Measurements from ENCODE around the gene FXYD5. TPM values are rescaled to one million over a fixed set of nuclear protein-coding genes. Genes with fewer than 3 reads are reported as not detected.

FXYD5 gene
- total and polyA plus RNA-seq, 2 donors from 2014 or later = 41.9 to 84.5 TPM

DNA sequence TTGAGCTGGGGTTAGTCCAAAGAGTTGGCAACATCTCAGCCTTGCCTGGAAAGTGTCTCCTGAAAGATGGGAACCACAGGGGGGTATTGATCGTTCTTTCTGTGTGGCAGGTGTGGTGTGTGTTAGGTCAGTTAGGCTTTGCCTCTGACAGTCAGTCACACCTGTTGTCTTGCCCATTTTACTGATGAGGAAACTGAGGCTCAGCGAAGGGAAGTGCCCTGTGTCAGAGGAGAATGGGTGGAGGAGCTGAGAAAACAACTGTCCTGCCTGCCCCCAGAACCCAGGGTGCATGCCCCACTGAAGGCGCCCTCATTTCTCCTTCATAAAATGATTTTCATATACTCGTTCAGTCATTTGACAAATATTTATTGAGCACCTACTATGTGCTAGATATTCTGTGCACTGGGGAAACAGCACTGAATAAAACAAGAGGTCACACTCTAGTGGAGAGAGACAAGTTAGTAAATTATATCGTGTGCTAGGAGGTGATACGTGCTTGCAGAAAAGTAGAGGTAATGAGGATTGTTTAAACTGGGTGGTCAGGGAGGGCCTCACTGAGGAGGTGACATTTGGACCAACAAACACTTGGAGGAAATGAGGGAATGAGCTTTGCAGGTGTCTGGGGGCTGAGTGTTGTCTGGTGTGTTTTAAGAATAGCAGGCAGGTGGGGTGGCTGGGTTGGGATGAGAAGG is 1.6 kb downstream of the FXYD5 start:
- TF ChIP-seq, protein P1, sequence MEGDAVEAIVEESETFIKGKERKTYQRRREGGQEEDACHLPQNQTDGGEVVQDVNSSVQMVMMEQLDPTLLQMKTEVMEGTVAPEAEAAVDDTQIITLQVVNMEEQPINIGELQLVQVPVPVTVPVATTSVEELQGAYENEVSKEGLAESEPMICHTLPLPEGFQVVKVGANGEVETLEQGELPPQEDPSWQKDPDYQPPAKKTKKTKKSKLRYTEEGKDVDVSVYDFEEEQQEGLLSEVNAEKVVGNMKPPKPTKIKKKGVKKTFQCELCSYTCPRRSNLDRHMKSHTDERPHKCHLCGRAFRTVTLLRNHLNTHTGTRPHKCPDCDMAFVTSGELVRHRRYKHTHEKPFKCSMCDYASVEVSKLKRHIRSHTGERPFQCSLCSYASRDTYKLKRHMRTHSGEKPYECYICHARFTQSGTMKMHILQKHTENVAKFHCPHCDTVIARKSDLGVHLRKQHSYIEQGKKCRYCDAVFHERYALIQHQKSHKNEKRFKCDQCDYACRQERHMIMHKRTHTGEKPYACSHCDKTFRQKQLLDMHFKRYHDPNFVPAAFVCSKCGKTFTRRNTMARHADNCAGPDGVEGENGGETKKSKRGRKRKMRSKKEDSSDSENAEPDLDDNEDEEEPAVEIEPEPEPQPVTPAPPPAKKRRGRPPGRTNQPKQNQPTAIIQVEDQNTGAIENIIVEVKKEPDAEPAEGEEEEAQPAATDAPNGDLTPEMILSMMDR (IDR thresholded peaks at IDR 0.05; ENCODE audit: borderline replicate concordance, extremely low read depth, insufficient read depth) = no peak
- intact Hi-C loops (cut with DNase I) = no loop called here
- Histone ChIP-seq H3K27me3 (ENCODE audit: control insufficient read depth, insufficient read depth, low read length) (peaks cover 12% of the 10 kb centered on the region), H3K36me3 (ENCODE audit: control insufficient read depth in 2 of 3, insufficient read depth in 3 of 3, low read length in 3 of 3) (no peaks in the 10 kb centered on the region), H3K27ac (ENCODE audit: low read depth in 2 of 2, low read length in 2 of 2) (no peak overlapping the region), H3K9me3 (ENCODE audit: control insufficient read depth in 2 of 3, insufficient read depth in 1 of 3, low read length in 3 of 3) (no peaks in the 10 kb centered on the region), H3K4me3 (ENCODE audit: low read length in 3 of 3) (peak overlapping the region in 1 of 3 donors; percentile 44), H3K9ac (ENCODE audit: low read length in 3 of 3) (no peak overlapping the region), H3K4me1 (ENCODE audit: control insufficient read depth in 2 of 3, insufficient read depth in 2 of 3, low read depth in 1 of 3, low read length in 3 of 3) (peaks cover 0 to 2% (median 0%) of the 10 kb centered on the region in 3 donors)
- FAIRE-seq (no peak), DNase-seq (no peak)

DNA sequence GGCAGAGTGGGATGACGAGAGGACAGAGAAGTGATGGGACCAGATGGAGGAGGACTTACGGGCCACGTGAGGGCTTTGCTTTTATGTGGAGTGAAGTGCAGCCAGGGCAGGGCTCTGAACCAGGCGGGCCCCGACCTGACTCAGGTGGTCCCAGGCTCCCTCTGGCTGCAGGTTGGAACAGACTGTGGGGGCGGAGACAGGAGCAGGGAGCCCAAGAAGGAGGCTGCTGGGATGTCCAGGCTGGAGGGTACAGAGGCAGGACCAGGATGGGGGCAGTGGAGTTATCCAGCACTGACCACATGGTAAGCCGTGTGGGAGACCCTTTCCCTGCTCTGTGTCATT is 2.1 kb downstream of the FXYD5 start:
- TF ChIP-seq, protein P1 (IDR thresholded peaks at IDR 0.05; ENCODE audit: borderline replicate concordance, extremely low read depth, insufficient read depth) = no peak
- no peak for FAIRE-seq
- H3K27ac ChIP-seq (ENCODE audit: low read depth in 2 of 2, low read length in 2 of 2) = no peak overlapping the region
- H3K4me3 ChIP-seq (ENCODE audit: low read length in 3 of 3) = no peak overlapping the region
- peaks cover 0 to 2% (median 0%) of the 10 kb centered on the region in 3 donors for H3K4me1 ChIP-seq (ENCODE audit: control insufficient read depth in 2 of 3, insufficient read depth in 2 of 3, low read depth in 1 of 3, low read length in 3 of 3)
- DNase-seq = no peak
- no peaks in the 10 kb centered on the region for H3K36me3 ChIP-seq (ENCODE audit: control insufficient read depth in 2 of 3, insufficient read depth in 3 of 3, low read length in 3 of 3)
- peaks cover 12% of the 10 kb centered on the region for H3K27me3 ChIP-seq (ENCODE audit: control insufficient read depth, insufficient read depth, low read length)
- H3K9me3 ChIP-seq (ENCODE audit: control insufficient read depth in 2 of 3, insufficient read depth in 1 of 3, low read length in 3 of 3) = no peaks in the 10 kb centered on the region
- H3K9ac ChIP-seq (ENCODE audit: low read length in 3 of 3) = no peak overlapping the region
- intact Hi-C loops (cut with DNase I) = no loop called here

DNA sequence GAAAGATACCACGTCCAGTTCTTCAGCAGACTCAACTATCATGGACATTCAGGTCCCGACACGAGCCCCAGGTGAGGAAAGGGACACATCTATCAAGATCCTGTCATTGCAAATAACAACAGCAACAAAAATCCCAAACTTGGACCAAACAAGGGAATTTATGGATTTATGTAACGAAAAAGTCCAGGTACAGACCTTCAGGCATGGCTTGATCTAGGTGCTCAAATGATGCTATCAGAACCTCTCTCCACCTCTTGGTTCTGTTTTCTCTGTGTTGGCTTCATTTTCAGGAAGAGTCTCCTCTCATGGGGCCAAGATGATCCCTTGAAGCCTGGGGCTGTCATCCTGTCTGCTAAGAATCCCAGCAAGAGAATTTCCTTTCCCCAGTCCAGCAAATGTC is 2.9 kb downstream of the FXYD5 start:
- FAIRE-seq (no peak), DNase-seq (no peak)
- intact Hi-C loops (cut with DNase I) = no loop called here
- H3K9ac ChIP-seq (ENCODE audit: low read length in 3 of 3) = no peak overlapping the region
- H3K4me1 ChIP-seq (ENCODE audit: control insufficient read depth in 2 of 3, insufficient read depth in 2 of 3, low read depth in 1 of 3, low read length in 3 of 3) = peaks cover 0 to 2% (median 0%) of the 10 kb centered on the region in 3 donors
- no peak overlapping the region for H3K27ac ChIP-seq (ENCODE audit: low read depth in 2 of 2, low read length in 2 of 2)
- no peaks in the 10 kb centered on the region for H3K36me3 ChIP-seq (ENCODE audit: control insufficient read depth in 2 of 3, insufficient read depth in 3 of 3, low read length in 3 of 3)
- H3K4me3 ChIP-seq (ENCODE audit: low read length in 3 of 3) = no peak overlapping the region
- TF ChIP-seq, protein P1 (IDR thresholded peaks at IDR 0.05; ENCODE audit: borderline replicate concordance, extremely low read depth, insufficient read depth) = no peak
- H3K9me3 ChIP-seq (ENCODE audit: control insufficient read depth in 2 of 3, insufficient read depth in 1 of 3, low read length in 3 of 3) = no peaks in the 10 kb centered on the region
- peaks cover 12% of the 10 kb centered on the region for H3K27me3 ChIP-seq (ENCODE audit: control insufficient read depth, insufficient read depth, low read length)

DNA sequence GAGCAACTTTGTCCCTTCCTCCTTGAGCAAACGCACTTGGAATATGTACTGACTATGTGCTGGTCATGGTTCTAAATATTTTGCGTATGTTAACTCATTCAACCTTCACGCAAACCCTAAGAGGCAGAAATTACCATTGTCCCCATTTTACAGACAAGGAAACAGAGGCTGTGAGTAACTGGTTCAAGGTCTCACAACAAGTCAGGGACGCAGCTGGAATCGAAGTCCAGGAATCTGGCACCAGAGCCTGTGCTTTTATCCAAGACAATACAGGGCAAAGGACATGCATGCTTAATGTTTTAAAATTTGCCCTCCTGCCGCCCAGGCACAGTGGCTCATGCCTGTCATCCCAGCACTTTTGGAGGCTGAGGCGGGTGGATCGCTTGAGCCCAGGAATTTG is 5.1 kb downstream of the FXYD5 start:
- H3K27me3 ChIP-seq (ENCODE audit: control insufficient read depth, insufficient read depth, low read length) = peaks cover 4% of the 10 kb centered on the region
- DNase-seq (no peak), FAIRE-seq (no peak)
- H3K36me3 ChIP-seq (ENCODE audit: control insufficient read depth in 2 of 3, insufficient read depth in 3 of 3, low read length in 3 of 3) = no peaks in the 10 kb centered on the region
- H3K4me3 ChIP-seq (ENCODE audit: low read length in 3 of 3) = no peak overlapping the region
- intact Hi-C loops (cut with DNase I) = no loop called here
- no peak overlapping the region for H3K27ac ChIP-seq (ENCODE audit: low read depth in 2 of 2, low read length in 2 of 2)
- TF ChIP-seq, protein P1 (IDR thresholded peaks at IDR 0.05; ENCODE audit: borderline replicate concordance, extremely low read depth, insufficient read depth) = no peak
- peaks cover 0 to 9% (median 0%) of the 10 kb centered on the region in 3 donors for H3K9me3 ChIP-seq (ENCODE audit: control insufficient read depth in 2 of 3, insufficient read depth in 1 of 3, low read length in 3 of 3)
- no peak overlapping the region for H3K9ac ChIP-seq (ENCODE audit: low read length in 3 of 3)
- H3K4me1 ChIP-seq (ENCODE audit: control insufficient read depth in 2 of 3, insufficient read depth in 2 of 3, low read depth in 1 of 3, low read length in 3 of 3) = no peaks in the 10 kb centered on the region
